H9 (cell line): ENCODE results near the gene ADGRB3. TPM values are rescaled to one million over a fixed set of nuclear protein-coding genes. Genes with fewer than 3 reads are reported as not detected.

ENCODE experiments used
- DNase-seq: peaks from one replicate; pipeline ENCODE4 v3.0.0-alpha.2; 2017
- H2AFZ ChIP-seq: one replicate; pipeline ENCODE4 v1.6.1; 2013; ENCODE audit warnings: mild to moderate bottlenecking, low read length, control low read depth, moderate library complexity
- H2AK5ac ChIP-seq: 2 replicates; pipeline ENCODE4 v1.6.1; 2013; ENCODE audit warnings: low read length, control low read depth, mixed read lengths; ENCODE audit not compliant: insufficient read length
- H2BK120ac ChIP-seq: one replicate; pipeline ENCODE4 v1.6.1; 2013; ENCODE audit warnings: low read depth, mild to moderate bottlenecking, low read length, control low read depth, inconsistent platforms; ENCODE audit not compliant: poor library complexity, severe bottlenecking
- H2BK12ac ChIP-seq: 2 replicates; pipeline ENCODE4 v1.6.1; 2013; ENCODE audit warnings: low read length, control low read depth, mixed read lengths, low read depth; ENCODE audit not compliant: insufficient read length
- H2BK15ac ChIP-seq: 2 replicates; pipeline ENCODE4 v1.6.1; 2013; ENCODE audit warnings: low read depth, low read length, control low read depth
- H2BK20ac ChIP-seq: one replicate; pipeline ENCODE4 v1.6.1; 2013; ENCODE audit warnings: low read depth, mild to moderate bottlenecking, low read length, control low read depth, inconsistent platforms; ENCODE audit not compliant: poor library complexity, severe bottlenecking
- H2BK5ac ChIP-seq: 2 replicates; pipeline ENCODE4 v1.6.1; 2013; ENCODE audit warnings: low read length, control low read depth, mixed read lengths; ENCODE audit not compliant: insufficient read length
- H3K14ac ChIP-seq: 2 replicates; pipeline ENCODE4 v1.6.1; 2013; ENCODE audit warnings: low read length, control low read depth; ENCODE audit not compliant: insufficient read depth
- H3K18ac ChIP-seq: 2 replicates; pipeline ENCODE4 v1.6.1; 2013; ENCODE audit warnings: low read depth, mild to moderate bottlenecking, mixed read lengths, low read length, control low read depth; ENCODE audit not compliant: insufficient read length
- H3K23ac ChIP-seq: 2 replicates; pipeline ENCODE4 v1.6.1; 2013; ENCODE audit warnings: low read length, control low read depth, mixed read lengths, low read depth; ENCODE audit not compliant: insufficient read length
- H3K23me2 ChIP-seq: 2 replicates; pipeline ENCODE4 v1.6.1; 2013; ENCODE audit warnings: low read depth, mild to moderate bottlenecking, mixed read lengths, low read length, control low read depth; ENCODE audit not compliant: insufficient read length, poor library complexity, severe bottlenecking
- H3K27ac ChIP-seq: 2 replicates; pipeline ENCODE4 v1.5.1; 2013; ENCODE audit warnings: low read length, control low read depth, mixed read lengths, low read depth; ENCODE audit not compliant: insufficient read length
- H3K27me3 ChIP-seq: 2 replicates; pipeline ENCODE4 v1.6.1; 2013; ENCODE audit warnings: low read length, control low read depth, inconsistent platforms; ENCODE audit not compliant: insufficient read depth
- H3K4ac ChIP-seq: 2 replicates; pipeline ENCODE4 v1.6.1; 2013; ENCODE audit warnings: low read depth, mild to moderate bottlenecking, control low read depth, inconsistent platforms, low read length, moderate library complexity
- H3K4me1 ChIP-seq: 2 replicates; pipeline ENCODE4 v1.6.1; 2013; ENCODE audit warnings: low read length, control low read depth, inconsistent platforms; ENCODE audit not compliant: insufficient read depth
- H3K4me2 ChIP-seq: 2 replicates; pipeline ENCODE4 v1.6.1; 2013; ENCODE audit warnings: low read length, control low read depth, mixed read lengths; ENCODE audit not compliant: insufficient read length, insufficient read depth
- H3K56ac ChIP-seq: 2 replicates; pipeline ENCODE4 v1.6.1; 2013; ENCODE audit warnings: low read depth, mild to moderate bottlenecking, mixed read lengths, low read length, control low read depth; ENCODE audit not compliant: insufficient read length
- H3K79me1 ChIP-seq: 2 replicates; pipeline ENCODE4 v1.6.1; 2013; ENCODE audit warnings: low read depth, mild to moderate bottlenecking, moderate library complexity, low read length, control low read depth, inconsistent platforms; ENCODE audit not compliant: insufficient read depth, poor library complexity, severe bottlenecking
- H3K79me2 ChIP-seq: 2 replicates; pipeline ENCODE4 v1.6.1; 2013; ENCODE audit warnings: low read length, control low read depth, inconsistent platforms; ENCODE audit not compliant: insufficient read depth
- H3K9ac ChIP-seq: 2 replicates; pipeline ENCODE4 v1.6.1; 2013; ENCODE audit warnings: low read length, control low read depth, mixed read lengths; ENCODE audit not compliant: insufficient read length; ENCODE audit errors: extremely low read depth
- H3K9me3 ChIP-seq: one replicate; pipeline ENCODE4 v1.6.1; 2013; ENCODE audit warnings: low read depth, low read length, inconsistent platforms; ENCODE audit not compliant: control insufficient read depth
- H3T11ph ChIP-seq: one replicate; pipeline ENCODE4 v1.6.1; 2013; ENCODE audit warnings: mild to moderate bottlenecking, low read length, control low read depth, inconsistent platforms
- H4K20me1 ChIP-seq: one replicate; pipeline ENCODE4 v1.6.1; 2013; ENCODE audit not compliant: control insufficient read depth, insufficient read length, insufficient read depth
- H4K5ac ChIP-seq: 2 replicates; pipeline ENCODE4 v1.6.1; 2013; ENCODE audit warnings: low read depth, mild to moderate bottlenecking, mixed read lengths, low read length, control low read depth; ENCODE audit not compliant: insufficient read length
- H4K8ac ChIP-seq: replicated peaks from 2 replicates; pipeline ENCODE4 v1.6.1; 2013; ENCODE audit warnings: low read length, control low read depth, mixed read lengths, low read depth; ENCODE audit not compliant: insufficient read length
- H4K91ac ChIP-seq: 2 replicates; pipeline ENCODE4 v1.6.1; 2013; ENCODE audit warnings: low read depth, mild to moderate bottlenecking, moderate library complexity, mixed read lengths, low read length, control low read depth; ENCODE audit not compliant: insufficient read length
- H3K27ac Mint-ChIP-seq, 3 experiments: 2 replicates in 2 of 3; 3 replicates in 1 of 3; pipeline ENCODE4 v1.8.0; 2020 to 2021; ENCODE audit warnings: mixed read lengths in 3 of 3, mild to moderate bottlenecking in 1 of 3, moderate library complexity in 1 of 3
- H3K27me3 Mint-ChIP-seq: 2 replicates; pipeline ENCODE4 v1.8.0; 2021; ENCODE audit warnings: low read depth, mild to moderate bottlenecking, moderate library complexity, mixed read lengths
- H3K36me3 Mint-ChIP-seq, 3 experiments: 2 replicates in 2 of 3; 3 replicates in 1 of 3; pipeline ENCODE4 v1.8.0; 2020 to 2021; ENCODE audit warnings: low read depth in 3 of 3, mixed read lengths in 3 of 3; ENCODE audit not compliant: insufficient read depth in 1 of 3
- H3K4me1 Mint-ChIP-seq, 2 experiments: 2 replicates each; pipeline ENCODE4 v1.8.0; 2020; ENCODE audit warnings: mixed read lengths in 2 of 2
- H3K4me3 Mint-ChIP-seq, 2 experiments: 2 replicates in 1 of 2; 3 replicates in 1 of 2; pipeline ENCODE4 v1.8.0; 2020 to 2021; ENCODE audit warnings: mild to moderate bottlenecking in 2 of 2, mixed read lengths in 2 of 2, moderate library complexity in 1 of 2
- H3K9me3 Mint-ChIP-seq, 2 experiments: 2 replicates in 1 of 2; 3 replicates in 1 of 2; pipeline ENCODE4 v1.8.0; 2020; ENCODE audit warnings: mild to moderate bottlenecking in 2 of 2, mixed read lengths in 2 of 2, moderate library complexity in 1 of 2
- CTCF ChIP-seq: fragments of 200-600 bp; sonication (generic); conservative IDR thresholded peaks from 3 replicates; pipeline ENCODE4 v1.8.0; 2021; ENCODE audit warnings: antibody characterized with exemption, mild to moderate bottlenecking
- WGBS: extraction: QIAGEN DNeasy Blood & Tissue Kit; methylation state at CpG from one replicate; pipeline ENCODE4 v1.1.7; 2013; ENCODE audit warnings: missing lambda C conversion rate, low lambda C conversion rate, mixed read lengths; ENCODE audit not compliant: insufficient read length; ENCODE audit errors: extremely low coverage; 5-methylcytosine and 5-hydroxymethylcytosine counted together
- total RNA-seq: library from RNA; stranded (reverse); gene quantifications from 2 replicates; pipeline ENCODE4 v1.2.1, GENCODE V29; 2021

The ADGRB3 gene
- total RNA-seq, 1 experiment from 2014 or later = 0.37 TPM

GRCh38 chr6:68776354-68776753 lies 141.3 kb downstream of the ADGRB3 start:
- Histone ChIP-seq H3T11ph (no peak overlapping the region), H2BK5ac (no peak overlapping the region), H2BK12ac (no peak overlapping the region), H3K23me2 (no peaks in the 10 kb centered on the region), H3K4me2 (no peak overlapping the region), H3K56ac (no peak overlapping the region), H3K18ac (no peak overlapping the region), H3K9me3 (no peaks in the 10 kb centered on the region), H3K79me2 (no peaks in the 10 kb centered on the region), H3K14ac (no peak overlapping the region), H3K9ac (no peak overlapping the region), H3K27ac (no peak overlapping the region), H3K4ac (no peak overlapping the region), H3K79me1 (no peaks in the 10 kb centered on the region), H3K27me3 (no peaks in the 10 kb centered on the region), H4K8ac (no peak overlapping the region), H2AFZ (no peak overlapping the region), H2BK20ac (no peak overlapping the region), H4K20me1 (no peaks in the 10 kb centered on the region), H2AK5ac (no peak overlapping the region), H3K23ac (no peak overlapping the region), H3K4me1 (no peaks in the 10 kb centered on the region), H2BK15ac (no peak overlapping the region), H4K5ac (no peak overlapping the region), H4K91ac (no peak overlapping the region), H2BK120ac (no peak overlapping the region)
- H3K27ac Mint-ChIP-seq = no peak overlapping the region
- no peaks in the 10 kb centered on the region for H3K36me3 Mint-ChIP-seq
- H3K9me3 Mint-ChIP-seq = no peaks in the 10 kb centered on the region
- H3K4me3 Mint-ChIP-seq = no peak overlapping the region
- H3K4me1 Mint-ChIP-seq = peaks cover 0 to 4% of the 10 kb centered on the region in 2 experiments; a peak in 3 of 4 replicates
- no peak for DNase-seq
- TF ChIP-seq CTCF = no peak
- no CpG with 5 or more reads among the region's 2 CpGs for WGBS
- no peaks in the 10 kb centered on the region for H3K27me3 Mint-ChIP-seq
